Endothelial cell of umbilical vein (primary cell): ENCODE measurements around the gene FAM193B. TPM values are rescaled to one million over a fixed set of nuclear protein-coding genes. Genes with fewer than 3 reads are reported as not detected.
"Not testable (repeated sequence)": the region's sequence is repeated elsewhere in the genome, so short reads cannot be mapped to it uniquely, and the experiment has no call there.

ENCODE experiments used
- BruUV-seq: library from RNA; stranded (reverse); fragments of 400-500 nt; replicated peaks from 2 replicates; lab custom pipeline; 2021; lab: Mats Ljungman, UMichigan
- CTCF ChIA-PET: fragments of 300-600, 350-600 bp; sonication (Branson Sonifier 250); formaldehyde crosslinking; loops from one replicate; lab custom pipeline; 2021; ENCODE audit warnings: antibody characterized with exemption, inconsistent platforms; lab: Charles Lee
- POLR2A ChIA-PET: fragments of 300-600, 350-600 bp; sonication (Branson Sonifier 250); formaldehyde crosslinking; loops from one replicate; lab custom pipeline; 2021; ENCODE audit warnings: antibody characterized with exemption, inconsistent platforms; lab: Charles Lee
- DNase-seq: peaks from one replicate; pipeline ENCODE4 v3.0.0-alpha.2; 2011; ENCODE audit warnings: low read depth, low spot score
- FAIRE-seq: peaks from 2 replicates; lab custom pipeline; 2011; peaks lifted over from hg19 to GRCh38; lab: Jason Lieb, UNC
- H2AFZ ChIP-seq: 2 replicates; pipeline ENCODE4 v1.6.0; 2012; ENCODE audit warnings: low read depth, low read length, control low read depth, inconsistent platforms
- H3K27ac ChIP-seq: 2 replicates; pipeline ENCODE4 v1.5.1; 2011; ENCODE audit warnings: low read depth, mild to moderate bottlenecking, control low read depth, low read length, moderate library complexity; ENCODE audit not compliant: insufficient read depth
- H3K27me3 ChIP-seq, 2 experiments: 2 replicates each; pipeline versions ENCODE4 v1.6.0 to v1.6.1; 2011; ENCODE audit warnings: low read length in 2 of 2, mixed read lengths in 1 of 2; ENCODE audit not compliant: control insufficient read depth in 2 of 2, insufficient read depth in 2 of 2
- H3K36me3 ChIP-seq, 2 experiments: 2 replicates in 1 of 2; 3 replicates in 1 of 2; pipeline ENCODE4 v1.5.1; 2011; ENCODE audit warnings: low read length in 2 of 2, mild to moderate bottlenecking in 1 of 2, moderate library complexity in 1 of 2; ENCODE audit not compliant: control insufficient read depth in 2 of 2, insufficient read depth in 2 of 2; ENCODE audit errors: extremely low read depth in 1 of 2
- H3K4me1 ChIP-seq: 3 replicates; pipeline ENCODE4 v1.5.1; 2011; ENCODE audit warnings: mild to moderate bottlenecking, low read length; ENCODE audit not compliant: control insufficient read depth, insufficient read depth; ENCODE audit errors: extremely low read depth
- H3K4me2 ChIP-seq: 2 replicates; pipeline ENCODE4 v1.6.1; 2011; ENCODE audit warnings: low read length, control low read depth, mixed read lengths; ENCODE audit not compliant: insufficient read depth
- H3K4me3 ChIP-seq, 3 experiments: fragments of 200-600 bp in 1 of 3; sonication (generic), shearing (Covaris generic) in 1 of 3; replicated peaks in 1 of 3; 2 replicates each; pipeline ENCODE4 v1.5.1; 2011 to 2016; ENCODE audit warnings: control low read depth in 3 of 3, low read length in 3 of 3, mild to moderate bottlenecking in 2 of 3, inconsistent platforms in 1 of 3, low read depth in 1 of 3, moderate library complexity in 1 of 3; ENCODE audit not compliant: insufficient read depth in 1 of 3
- H3K79me2 ChIP-seq: 2 replicates; pipeline ENCODE4 v1.6.0; 2012; ENCODE audit warnings: low read length, inconsistent platforms; ENCODE audit not compliant: control insufficient read depth, insufficient read depth
- H3K9ac ChIP-seq: replicated peaks from 2 replicates; pipeline ENCODE3; 2011; ENCODE audit warnings: low read length, control low read depth; ENCODE audit not compliant: insufficient read depth; ENCODE audit errors: extremely low read depth
- H3K9me1 ChIP-seq: replicated peaks from 3 replicates; pipeline ENCODE4 v1.6.0; 2011; ENCODE audit warnings: mild to moderate bottlenecking, low read length; ENCODE audit not compliant: control insufficient read depth, insufficient read depth; ENCODE audit errors: extremely low read depth
- H3K9me3 ChIP-seq: replicated peaks from 2 replicates; pipeline ENCODE4 v1.5.1; 2012; ENCODE audit warnings: low read length, inconsistent platforms; ENCODE audit not compliant: control insufficient read depth, insufficient read depth
- H4K20me1 ChIP-seq: replicated peaks from 2 replicates; pipeline ENCODE3; 2011; ENCODE audit warnings: mild to moderate bottlenecking, low read length; ENCODE audit not compliant: control insufficient read depth, insufficient read depth; ENCODE audit errors: extremely low read depth
- CTCF ChIP-seq, 2 donors: IDR thresholded peaks; 1 replicate in 1 of 2; 2 replicates in 1 of 2; pipeline ENCODE4 v1.5.1; 2011; ENCODE audit warnings: low read length in 2 of 2, mild to moderate bottlenecking in 2 of 2, moderate library complexity in 2 of 2, control low read depth in 1 of 2, inconsistent platforms in 1 of 2, low read depth in 1 of 2; ENCODE audit not compliant: insufficient read depth in 1 of 2; ENCODE audit errors: extremely low read depth in 1 of 2
- EZH2 ChIP-seq: IDR thresholded peaks from 2 replicates; pipeline ENCODE4 v1.6.1; 2012; ENCODE audit warnings: borderline replicate concordance, low read depth, mild to moderate bottlenecking, moderate library complexity, low read length, inconsistent platforms; ENCODE audit not compliant: severe bottlenecking
- FOS ChIP-seq: IDR thresholded peaks from 2 replicates; pipeline ENCODE4 v1.6.1; 2011; ENCODE audit warnings: mild to moderate bottlenecking, low read length, moderate library complexity, borderline replicate concordance; ENCODE audit not compliant: insufficient read depth
- GATA2 ChIP-seq: IDR thresholded peaks from 2 replicates; pipeline ENCODE4 v1.7.0; 2011; ENCODE audit warnings: low read depth, mild to moderate bottlenecking, moderate library complexity, mixed read lengths, low read length; ENCODE audit not compliant: insufficient read length, insufficient read depth
- JUN ChIP-seq: IDR thresholded peaks from 2 replicates; pipeline ENCODE4 v1.6.1; 2011; ENCODE audit warnings: borderline replicate concordance, low read depth; ENCODE audit not compliant: insufficient read length, insufficient read depth
- MAX ChIP-seq: IDR thresholded peaks from 2 replicates; pipeline ENCODE4 v1.6.1; 2011; ENCODE audit not compliant: insufficient read depth, insufficient read length
- MYC ChIP-seq: IDR thresholded peaks from one replicate; pipeline ENCODE4 v1.6.1; 2011; ENCODE audit warnings: mild to moderate bottlenecking, low read depth, low read length
- POLR2A ChIP-seq: IDR thresholded peaks from 2 replicates; pipeline ENCODE4 v1.6.1; 2012; ENCODE audit warnings: low read depth, mild to moderate bottlenecking, control low read depth, low read length
- POLR2AphosphoS5 ChIP-seq: IDR thresholded peaks from 2 replicates; pipeline ENCODE4 v1.6.1; 2012; ENCODE audit warnings: low read depth, mild to moderate bottlenecking, control low read depth, low read length, moderate library complexity; ENCODE audit not compliant: insufficient read depth
- dilution Hi-C: fragments of 300-500 bp; cut with MboI; formaldehyde crosslinking; loops from one replicate; pipeline ENCODE4 v1.15.0; 2019; ENCODE audit warnings: low sequenced_read_pairs; ENCODE audit not compliant: extremely low pct_ligation_motif_present
- intact Hi-C: fragments of 100-400 bp; cut with micrococcal nuclease; formaldehyde crosslinking; loops from one replicate; pipeline ENCODE4 v1.10.0; 2022
- polyA plus RNA-seq, 4 experiments: library from polyadenylated mRNA; depleted of rRNA in 3 of 4; stranded (reverse) in 3 of 4; unstranded in 1 of 4; fragments of >200 nt; gene quantifications; 2 replicates each; pipeline versions ENCODE4 v1.2.1 to v1.2.3, GENCODE V29; 2011 to 2012; ENCODE audit warnings: missing spikeins in 1 of 4
- total RNA-seq: library from RNA; stranded (reverse); gene quantifications from 2 replicates; pipeline ENCODE4 v1.2.3, GENCODE V29; 2021

The FAM193B gene
- total and polyA plus RNA-seq, 2 donors (not counting 3 experiments of a cell fraction or from before 2014, with no cell fraction given) = 57.9 to 75.7 TPM

- no TSS peak for BruUV-seq
- no peaks in the 10 kb centered on the region for H3K9me3 ChIP-seq
- H3K27ac ChIP-seq = no peak overlapping the region
- intact Hi-C loops = no loop called here
- H3K4me1 ChIP-seq = peaks cover 9% of the 10 kb centered on the region
- peaks cover 16% of the 10 kb centered on the region for H3K79me2 ChIP-seq
- FAIRE-seq (no peak), DNase-seq (no peak)
- peaks cover 21 to 63% of the 10 kb centered on the region in 2 experiments for H3K36me3 ChIP-seq
- no peaks in the 10 kb centered on the region for H4K20me1 ChIP-seq
- dilution Hi-C loops = no loop called here
- no peaks in the 10 kb centered on the region for H3K9me1 ChIP-seq
- no peak overlapping the region for H3K4me2 ChIP-seq
- ChIA-PET POLR2A (interaction anchor here (0.6 to 1.7 kb wide), 2 partner anchors 10 to 60 kb away, joined by 4 read pairs; partner anchors contain the start of gene GRK6), CTCF (interaction anchor here (0.9 to 1.2 kb wide), 2 partner anchors 9 to 96 kb away, joined by 3 read pairs; no protein-coding TSS in a partner anchor)
- H3K27me3 ChIP-seq = no peaks in the 10 kb centered on the region
- H3K4me3 ChIP-seq = no peak overlapping the region
- H2AFZ ChIP-seq = no peak overlapping the region
- H3K9ac ChIP-seq = no peak overlapping the region
- TF ChIP-seq CTCF (IDR thresholded peaks at IDR 0.05; ENCODE audit: extremely low read depth in 1 of 2, insufficient read depth in 1 of 2, low read depth in 1 of 2, low read length in 2 of 2) (no peak), MYC (no peak), POLR2AphosphoS5 (no peak), POLR2A (no peak), JUN (no peak), FOS (no peak), GATA2 (no peak), MAX (no peak), EZH2 (no peak)
Measured at GRCh38 chr5:177486256-177486655, 68.1 kb downstream of the FAM193B start.

GRCh38 chr5:177485753-177486152 is 68.6 kb downstream of the FAM193B start:
- H3K9me3 ChIP-seq, H3K4me3 ChIP-seq, H3K9ac ChIP-seq, H4K20me1 ChIP-seq, H3K9me1 ChIP-seq, H2AFZ ChIP-seq, BruUV-seq, FAIRE-seq, intact Hi-C loops, H3K4me1 ChIP-seq, H3K4me2 ChIP-seq, DNase-seq, H3K27me3 ChIP-seq, H3K27ac ChIP-seq, dilution Hi-C loops: not testable (repeated sequence)
- Histone ChIP-seq H3K79me2 (peaks cover 11% of the 10 kb centered on the region), H3K36me3 (peaks cover 21 to 59% of the 10 kb centered on the region in 2 experiments)
- POLR2A ChIA-PET = interaction anchor here (0.6 to 1.7 kb wide), 3 partner anchors 10 to 60 kb away, joined by 4 read pairs; partner anchors contain the start of genes GRK6 and PDLIM7
- CTCF ChIA-PET = interaction anchor here (0.8 to 1.2 kb wide), 3 partner anchors 8 to 95 kb away, joined by 3 to 4 read pairs (median 3); no protein-coding TSS in a partner anchor
